22Rv1 (cell line): ENCODE data around the gene KIAA1217.

Experiments
- ZFX ChIP-seq: fragments of 450-650 bp; IDR thresholded peaks from 2 replicates; pipeline ENCODE4 v1.6.1; 2017; ENCODE audit warnings: antibody characterized with exemption, borderline replicate concordance
- TF ChIP-seq, protein P1 (sequence below): fragments of 450-650 bp; IDR thresholded peaks from 2 replicates; pipeline ENCODE4 v1.5.1; 2017; ENCODE audit warnings: mild to moderate bottlenecking

DNA sequence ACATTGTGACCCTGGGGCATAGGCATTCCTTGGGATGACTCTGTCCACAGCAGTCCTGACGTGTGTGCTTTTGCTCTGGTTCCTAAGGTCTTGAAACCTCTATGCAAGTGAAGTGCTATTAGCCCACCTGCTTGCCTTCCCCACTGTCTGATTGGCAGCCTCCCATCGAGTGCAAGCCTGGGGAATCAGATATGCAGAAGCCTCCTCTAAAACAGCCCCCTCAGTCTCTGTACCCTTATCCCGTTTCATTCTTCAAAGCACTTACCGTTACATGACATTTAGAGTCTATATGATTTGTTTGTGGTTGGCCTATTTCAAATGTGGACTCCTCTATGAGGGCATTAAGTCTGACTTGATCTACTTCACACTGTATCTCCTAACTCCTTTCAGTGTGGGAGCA lies 4.3 kb downstream of the KIAA1217 start:
- TF ChIP-seq, protein P1, sequence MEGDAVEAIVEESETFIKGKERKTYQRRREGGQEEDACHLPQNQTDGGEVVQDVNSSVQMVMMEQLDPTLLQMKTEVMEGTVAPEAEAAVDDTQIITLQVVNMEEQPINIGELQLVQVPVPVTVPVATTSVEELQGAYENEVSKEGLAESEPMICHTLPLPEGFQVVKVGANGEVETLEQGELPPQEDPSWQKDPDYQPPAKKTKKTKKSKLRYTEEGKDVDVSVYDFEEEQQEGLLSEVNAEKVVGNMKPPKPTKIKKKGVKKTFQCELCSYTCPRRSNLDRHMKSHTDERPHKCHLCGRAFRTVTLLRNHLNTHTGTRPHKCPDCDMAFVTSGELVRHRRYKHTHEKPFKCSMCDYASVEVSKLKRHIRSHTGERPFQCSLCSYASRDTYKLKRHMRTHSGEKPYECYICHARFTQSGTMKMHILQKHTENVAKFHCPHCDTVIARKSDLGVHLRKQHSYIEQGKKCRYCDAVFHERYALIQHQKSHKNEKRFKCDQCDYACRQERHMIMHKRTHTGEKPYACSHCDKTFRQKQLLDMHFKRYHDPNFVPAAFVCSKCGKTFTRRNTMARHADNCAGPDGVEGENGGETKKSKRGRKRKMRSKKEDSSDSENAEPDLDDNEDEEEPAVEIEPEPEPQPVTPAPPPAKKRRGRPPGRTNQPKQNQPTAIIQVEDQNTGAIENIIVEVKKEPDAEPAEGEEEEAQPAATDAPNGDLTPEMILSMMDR = no peak
- no peak for TF ChIP-seq ZFX
